Tongue (tissue), 2 donors: ENCODE measurements around the gene MAGI1. TPM values are rescaled to one million over a fixed set of nuclear protein-coding genes. Genes with fewer than 3 reads are reported as not detected.

Experiments used
- DNase-seq: peaks from one replicate; pipeline ENCODE4 v3.0.0-alpha.2; 2015
- total RNA-seq: library from RNA; depleted of rRNA; stranded (reverse); fragments of >200 nt; gene quantifications from one replicate; pipeline ENCODE4 v1.2.3, GENCODE V29; 2014

MAGI1 gene
- total RNA-seq, 1 donor from 2014 or later = 62.1 TPM

GRCh38 chr3:65831733-65832425 is 206.8 kb downstream of the MAGI1 start:
- peak; percentile 86 for DNase-seq

DNA sequence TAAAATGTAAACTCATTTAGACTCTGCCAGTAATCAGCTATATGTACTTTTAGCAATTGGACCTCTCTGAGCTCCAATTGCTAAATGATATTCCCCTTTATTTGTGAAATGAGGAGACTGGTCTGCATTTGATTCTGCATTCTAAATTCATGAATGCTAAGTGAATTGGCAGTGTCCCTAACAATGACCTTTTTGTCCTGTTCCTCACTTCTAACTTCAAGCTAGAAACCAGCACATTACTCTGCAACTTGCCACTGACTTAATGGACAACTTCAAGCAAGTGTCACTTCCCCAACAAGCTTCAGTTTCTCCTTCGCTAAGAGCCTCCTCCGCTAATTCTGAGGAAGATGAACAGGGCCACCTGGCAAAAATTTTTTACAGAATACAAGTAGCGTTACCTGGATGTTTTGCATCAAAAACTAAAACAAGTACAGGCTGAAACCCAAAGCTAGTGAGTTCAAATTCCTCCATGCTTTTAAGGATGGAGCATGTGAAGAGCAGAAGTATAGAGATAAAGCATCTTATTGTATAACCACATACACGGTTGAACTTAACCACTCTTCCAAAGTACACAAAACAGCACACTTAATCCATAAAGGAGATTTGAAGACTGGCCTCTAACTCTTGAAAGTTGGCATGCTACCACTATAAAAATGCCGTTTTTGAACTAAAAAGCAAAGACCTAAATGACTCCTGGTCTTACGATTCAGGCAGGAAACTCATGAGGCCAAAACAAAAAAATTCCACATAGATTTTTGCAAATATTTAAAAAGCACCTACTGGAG is 207.6 kb downstream of the MAGI1 start:
- no peak for DNase-seq

DNA sequence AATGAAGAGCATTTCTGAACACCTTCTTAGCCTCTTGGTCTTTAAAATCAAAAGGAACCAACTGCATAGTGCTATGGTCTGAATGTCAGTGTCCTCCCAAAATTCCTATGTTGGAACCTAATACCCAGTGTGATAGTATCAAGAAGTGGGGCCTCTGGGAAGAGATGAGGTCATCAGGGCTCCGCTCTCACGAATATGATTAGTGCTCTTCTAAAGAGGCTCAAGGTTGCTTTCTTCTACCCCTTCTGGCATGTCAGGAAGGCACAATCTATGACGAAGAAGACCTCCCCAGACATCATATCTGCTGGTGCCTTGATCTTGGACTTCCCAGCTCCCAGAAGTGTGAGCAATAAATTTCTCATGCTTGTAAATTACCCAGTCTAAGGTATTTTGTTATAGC is 209.5 kb downstream of the MAGI1 start:
- DNase-seq = no peak

GRCh38 chr3:65828706-65829105 is 210.0 kb downstream of the MAGI1 start:
- no peak for DNase-seq

- DNase-seq = no peak
Measured at GRCh38 chr3:65827076-65827475, 211.6 kb downstream of the MAGI1 start.

GRCh38 chr3:65824166-65824565 is 214.6 kb downstream of the MAGI1 start:
- no peak for DNase-seq

GRCh38 chr3:65820600-65820999 is 218.1 kb downstream of the MAGI1 start:
- DNase-seq = no peak

DNA sequence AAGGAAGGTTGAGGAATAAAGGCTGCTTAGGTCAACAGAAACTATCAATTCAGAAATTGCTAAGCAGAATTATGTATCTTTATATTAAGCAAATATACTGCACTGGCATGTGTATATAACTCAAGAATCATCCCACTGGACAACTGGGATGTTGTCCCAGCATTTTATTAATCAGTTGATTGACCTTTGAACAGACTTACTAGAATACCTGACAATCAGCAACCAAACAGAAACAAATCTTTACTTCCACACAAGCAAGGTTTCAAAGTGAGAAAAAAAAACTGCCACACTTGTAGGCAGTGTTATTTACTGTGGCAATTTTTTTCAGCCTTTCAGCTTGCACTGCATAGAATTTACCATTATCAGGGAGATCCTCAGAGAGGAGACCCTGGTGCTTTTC is 218.8 kb downstream of the MAGI1 start:
- no peak for DNase-seq

GRCh38 chr3:65817553-65818126 is 221.1 kb downstream of the MAGI1 start:
- DNase-seq = no peak

DNA sequence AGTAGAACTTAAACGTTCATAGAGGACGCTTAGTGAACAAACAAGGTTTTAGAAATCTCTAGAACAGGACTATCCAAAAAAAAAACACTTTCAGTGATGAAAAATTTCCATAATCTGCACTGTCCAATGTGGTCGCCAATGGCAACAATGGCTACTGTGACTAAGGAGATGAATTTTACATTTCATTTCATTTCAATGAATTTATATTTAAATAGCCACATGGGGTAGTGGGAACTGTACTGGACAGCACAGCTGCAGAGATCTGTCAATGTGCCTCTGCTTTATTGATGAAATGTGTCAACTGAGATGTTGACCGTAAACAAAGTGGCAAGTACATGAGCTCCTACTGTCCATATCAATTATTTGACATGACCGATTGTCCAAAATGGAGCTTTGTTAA is 222.5 kb downstream of the MAGI1 start:
- DNase-seq = no peak

GRCh38 chr3:65814845-65815578 is 223.7 kb downstream of the MAGI1 start:
- DNase-seq = peak; percentile 61

- peak; percentile 60 for DNase-seq
Measured at GRCh38 chr3:65811892-65812291, 226.8 kb downstream of the MAGI1 start.

GRCh38 chr3:65811086-65811761 is 227.5 kb downstream of the MAGI1 start:
- peak; percentile 77 for DNase-seq

GRCh38 chr3:65810302-65810701 is 228.4 kb downstream of the MAGI1 start:
- peak; percentile 48 for DNase-seq

GRCh38 chr3:65809641-65810150 is 229.0 kb downstream of the MAGI1 start:
- DNase-seq = no peak

DNA sequence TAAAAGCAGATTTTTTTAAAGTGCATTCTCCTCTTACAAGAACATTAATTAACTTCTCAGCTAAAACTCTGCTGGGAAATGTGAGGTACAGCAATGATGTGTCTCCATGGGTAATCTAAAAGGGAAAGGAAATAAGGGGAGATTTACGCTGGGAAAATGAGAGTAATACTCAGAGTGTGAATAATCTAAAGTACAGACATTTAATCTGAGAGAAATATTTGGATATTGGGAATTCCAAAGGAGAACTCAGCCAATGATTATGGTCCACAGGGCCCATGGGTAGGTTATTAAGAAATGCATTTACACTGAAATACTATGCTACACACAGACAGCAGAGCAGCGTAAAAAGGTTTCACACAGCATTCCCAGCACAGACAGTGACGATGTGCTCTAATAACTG is 229.9 kb downstream of the MAGI1 start:
- no peak for DNase-seq

DNA sequence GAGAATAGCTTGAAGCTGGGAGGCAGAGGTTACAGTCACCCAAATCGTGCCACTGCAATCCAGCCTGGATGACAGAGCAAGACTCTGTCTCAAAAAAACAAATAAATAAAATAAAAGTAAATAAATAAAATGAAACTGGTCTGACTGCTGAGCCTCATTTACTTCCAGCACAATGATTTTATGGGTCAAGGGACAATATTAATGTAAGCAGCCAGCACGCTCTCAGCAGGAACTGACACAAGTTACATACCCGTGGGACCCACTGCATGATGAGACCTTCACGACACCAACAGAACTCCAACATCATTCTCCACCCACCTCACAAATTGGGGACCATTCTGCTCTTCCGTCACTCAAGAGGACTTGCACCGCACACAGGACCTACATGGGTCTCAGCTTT is 230.3 kb downstream of the MAGI1 start:
- no peak for DNase-seq

DNA sequence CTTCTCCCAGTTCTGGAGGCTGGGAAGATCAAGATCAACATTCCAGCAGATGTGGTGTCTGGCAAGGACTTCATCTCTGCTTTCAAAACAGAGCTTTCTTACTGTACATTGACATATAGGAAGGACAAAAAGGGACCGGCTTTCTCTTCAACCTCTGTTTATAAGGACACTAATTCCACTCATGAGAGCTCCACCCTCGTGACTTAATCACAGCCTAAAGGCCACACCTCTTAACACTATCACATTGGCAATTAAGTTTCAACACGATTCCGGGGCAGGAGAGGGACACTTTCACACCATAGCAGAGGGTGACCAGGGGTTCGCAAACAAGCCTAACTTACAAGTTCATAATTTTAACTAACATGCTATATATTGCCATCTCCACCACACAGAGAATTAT is 231.5 kb downstream of the MAGI1 start:
- DNase-seq = no peak

DNA sequence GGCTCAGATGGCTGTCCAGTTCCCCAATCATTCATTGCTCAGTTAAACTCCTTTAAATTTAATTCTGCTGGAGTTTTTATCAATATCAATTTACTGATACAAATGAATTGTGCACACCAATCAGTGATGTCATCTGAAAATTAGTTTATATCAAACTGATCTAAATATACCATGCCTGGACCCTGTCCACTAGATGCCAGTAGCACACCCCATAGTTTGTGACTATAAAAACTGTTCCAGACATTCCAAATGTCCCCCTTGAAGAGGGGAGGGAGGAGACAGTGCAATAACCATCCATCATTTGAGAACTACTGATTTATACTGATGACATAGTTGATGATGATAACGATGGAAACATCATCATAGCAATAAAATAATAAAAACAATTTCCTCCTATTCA is 232.1 kb downstream of the MAGI1 start:
- no peak for DNase-seq

GRCh38 chr3:65796676-65797075 is 242.0 kb downstream of the MAGI1 start:
- DNase-seq = no peak

DNA sequence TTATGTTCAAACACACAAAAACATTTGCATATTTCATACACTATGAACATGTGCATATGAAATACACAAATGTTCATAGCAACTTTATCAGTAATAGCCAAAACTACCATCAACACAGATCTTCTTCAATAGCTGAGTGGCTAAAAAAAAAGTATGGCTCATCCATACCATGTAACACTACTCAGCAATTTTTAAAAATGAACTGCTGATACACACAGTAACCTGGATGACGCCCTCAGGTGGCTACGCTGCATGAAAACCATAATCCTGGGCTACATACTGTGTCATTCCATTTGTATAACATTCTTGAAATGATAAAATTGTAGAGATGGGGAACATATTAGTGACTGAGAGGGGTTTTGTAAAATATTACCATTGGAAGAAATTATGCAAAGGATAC is 243.6 kb downstream of the MAGI1 start:
- no peak for DNase-seq
